Stomach (tissue), 9 donors: ENCODE measurements around the gene GYG1. TPM values are rescaled to one million over a fixed set of nuclear protein-coding genes. Genes with fewer than 3 reads are reported as not detected.

Experiments
- DNase-seq, 2 donors: peaks; one replicate each; pipeline versions ENCODE4 v3.0.0 to v3.0.0-alpha.2; 2013 to 2019
- H3K27ac ChIP-seq, 5 donors: fragments of 200-600 bp in 4 of 5; sonication (generic) in 4 of 5; one replicate each; pipeline ENCODE4 v1.5.1; 2013 to 2019; ENCODE audit warnings: mild to moderate bottlenecking in 1 of 5, moderate library complexity in 1 of 5
- H3K27me3 ChIP-seq, 3 donors: fragments of 200-600 bp; sonication (generic); one replicate each; pipeline ENCODE4 v1.5.1; 2017 to 2019; ENCODE audit warnings: mixed run types in 1 of 3
- H3K36me3 ChIP-seq, 4 donors: fragments of 200-600 bp; sonication (generic); 1 replicate in 3 of 4; 2 replicates in 1 of 4; pipeline ENCODE4 v1.5.1; 2016 to 2019
- H3K4me1 ChIP-seq, 4 donors: fragments of 200-600 bp; sonication (generic); one replicate each; pipeline ENCODE4 v1.5.1; 2016 to 2019
- H3K4me3 ChIP-seq, 4 donors: fragments of 200-600 bp; sonication (generic) in 3 of 4; one replicate each; pipeline ENCODE4 v1.5.1; 2016 to 2019; ENCODE audit warnings: mild to moderate bottlenecking in 1 of 4
- H3K9me3 ChIP-seq, 4 donors: fragments of 200-600 bp; sonication (generic); one replicate each; pipeline ENCODE4 v1.5.1; 2016 to 2019
- EP300 ChIP-seq: sonication (generic); formaldehyde crosslinking; IDR thresholded peaks from one replicate; pipeline ENCODE4 v1.6.1; 2017; ENCODE audit warnings: antibody characterized with exemption
- POLR2A ChIP-seq, 4 donors: fragments of 450-650 bp; IDR thresholded peaks; one replicate each; pipeline ENCODE4 v1.6.1; 2016; ENCODE audit warnings: antibody characterized with exemption in 4 of 4, control low read depth in 2 of 4, mild to moderate bottlenecking in 1 of 4, moderate library complexity in 1 of 4
- POLR2AphosphoS5 ChIP-seq, 3 donors: sonication (generic); formaldehyde crosslinking; IDR thresholded peaks; one replicate each; pipeline ENCODE4 v1.6.1; 2016; ENCODE audit warnings: antibody characterized with exemption in 3 of 3
- WGBS, 5 donors: extraction: QIAGEN DNeasy Blood & Tissue Kit in 3 of 5; methylation state at CpG; one replicate each; pipeline versions ENCODE4 v1.1.5 to v1.1.7; 2013 to 2018; 5-methylcytosine and 5-hydroxymethylcytosine counted together
- intact Hi-C: fragments of 100-400 bp; cut with DNase I; formaldehyde crosslinking; loops from one replicate; pipeline ENCODE4 v1.15.1; 2023; ENCODE audit warnings: low total_unique reads
- polyA plus RNA-seq, 3 donors: library from polyadenylated mRNA; stranded (reverse); fragments of 200-250 nt; gene quantifications; one replicate each; pipeline ENCODE4 v1.2.3, GENCODE V29; 2013
- total RNA-seq, 5 donors: library from RNA; depleted of rRNA; stranded (reverse); fragments of >200 nt; gene quantifications; one replicate each; pipeline versions ENCODE4 v1.1.0 to v1.2.3, GENCODE V29; 2014 to 2016
- TF ChIP-seq, protein P1 (sequence below), 7 experiments: fragments of 450-650 bp in 4 of 7; fragments of 200-600 bp in 3 of 7; sonication (generic) in 3 of 7; IDR thresholded peaks; one replicate each; pipeline ENCODE4 v1.5.1; 2016 to 2019; ENCODE audit warnings: antibody characterized with exemption in 7 of 7, control low read depth in 2 of 7, mild to moderate bottlenecking in 1 of 7
- donor health status: healthy with polysubstance abuse.
- donor health status: Bipolar disorder and iron deficiency.
- donor health status: healthy.

The GYG1 gene
- total and polyA plus RNA-seq, 8 donors, result 4.9 to 169 (median 38.1) TPM

GRCh38 chr3:149011676-149012075 lies 20.3 kb downstream of the GYG1 start:
- TF ChIP-seq EP300 (no peak), POLR2A (IDR thresholded peaks at IDR 0.05) (no peak), POLR2AphosphoS5 (IDR thresholded peaks at IDR 0.05) (no peak)
- TF ChIP-seq, protein P1, sequence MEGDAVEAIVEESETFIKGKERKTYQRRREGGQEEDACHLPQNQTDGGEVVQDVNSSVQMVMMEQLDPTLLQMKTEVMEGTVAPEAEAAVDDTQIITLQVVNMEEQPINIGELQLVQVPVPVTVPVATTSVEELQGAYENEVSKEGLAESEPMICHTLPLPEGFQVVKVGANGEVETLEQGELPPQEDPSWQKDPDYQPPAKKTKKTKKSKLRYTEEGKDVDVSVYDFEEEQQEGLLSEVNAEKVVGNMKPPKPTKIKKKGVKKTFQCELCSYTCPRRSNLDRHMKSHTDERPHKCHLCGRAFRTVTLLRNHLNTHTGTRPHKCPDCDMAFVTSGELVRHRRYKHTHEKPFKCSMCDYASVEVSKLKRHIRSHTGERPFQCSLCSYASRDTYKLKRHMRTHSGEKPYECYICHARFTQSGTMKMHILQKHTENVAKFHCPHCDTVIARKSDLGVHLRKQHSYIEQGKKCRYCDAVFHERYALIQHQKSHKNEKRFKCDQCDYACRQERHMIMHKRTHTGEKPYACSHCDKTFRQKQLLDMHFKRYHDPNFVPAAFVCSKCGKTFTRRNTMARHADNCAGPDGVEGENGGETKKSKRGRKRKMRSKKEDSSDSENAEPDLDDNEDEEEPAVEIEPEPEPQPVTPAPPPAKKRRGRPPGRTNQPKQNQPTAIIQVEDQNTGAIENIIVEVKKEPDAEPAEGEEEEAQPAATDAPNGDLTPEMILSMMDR (IDR thresholded peaks at IDR 0.05), result no peak
- no peak overlapping the region for H3K27ac ChIP-seq
- no peaks in the 10 kb centered on the region for H3K27me3 ChIP-seq
- 74 to 89% (median 78%) methylated on average over 5 of the region's 5 CpGs for WGBS, 5 donors
- no peak for DNase-seq
- no peaks in the 10 kb centered on the region for H3K9me3 ChIP-seq
- H3K36me3 ChIP-seq, result peaks cover 39 to 93% (median 86%) of the 10 kb centered on the region in 4 donors
- H3K4me1 ChIP-seq, result peaks cover 0 to 24% (median 8%) of the 10 kb centered on the region in 4 donors
- no peak overlapping the region for H3K4me3 ChIP-seq
- intact Hi-C loops, result no loop called here

DNA sequence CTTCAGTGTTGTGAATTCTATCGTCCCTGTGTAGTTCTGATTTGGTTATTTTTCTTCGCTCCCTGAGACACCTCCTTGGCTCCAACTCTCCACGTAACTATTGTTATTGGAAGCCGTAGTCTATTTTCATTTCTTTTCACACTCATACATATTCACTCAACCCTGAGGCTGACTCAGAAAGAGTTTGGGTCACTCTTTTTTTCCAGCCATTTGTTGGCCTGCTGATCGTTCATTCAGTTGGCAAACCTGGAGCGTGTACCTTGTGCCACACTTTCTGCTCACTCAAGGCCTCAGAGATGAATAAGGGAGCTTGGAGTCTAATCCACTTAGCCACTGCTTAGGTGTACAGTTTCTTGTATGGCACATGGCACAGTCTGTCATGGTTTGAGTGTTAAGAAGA lies 22.4 kb downstream of the GYG1 start:
- H3K36me3 ChIP-seq, result peaks cover 24 to 76% (median 66%) of the 10 kb centered on the region in 4 donors
- DNase-seq, result no peak
- no peak for TF ChIP-seq POLR2A (IDR thresholded peaks at IDR 0.05)
- TF ChIP-seq POLR2AphosphoS5 (IDR thresholded peaks at IDR 0.05), result no peak
- TF ChIP-seq, protein P1 (IDR thresholded peaks at IDR 0.05), result no peak
- TF ChIP-seq EP300, result no peak
- intact Hi-C loops, result no loop called here
- H3K27ac ChIP-seq, result no peak overlapping the region
- peaks cover 0 to 35% (median 16%) of the 10 kb centered on the region in 4 donors for H3K4me1 ChIP-seq
- no peaks in the 10 kb centered on the region for H3K27me3 ChIP-seq
- no peaks in the 10 kb centered on the region for H3K9me3 ChIP-seq
- 93 to 99% (median 98%) methylated on average over 6 of the region's 6 CpGs for WGBS, 5 donors
- H3K4me3 ChIP-seq, result no peak overlapping the region

- TF ChIP-seq EP300 (no peak), POLR2A (IDR thresholded peaks at IDR 0.05) (no peak), POLR2AphosphoS5 (IDR thresholded peaks at IDR 0.05) (no peak)
- TF ChIP-seq, protein P1 (IDR thresholded peaks at IDR 0.05), result no peak
- Histone ChIP-seq H3K9me3 (no peaks in the 10 kb centered on the region), H3K27me3 (no peaks in the 10 kb centered on the region), H3K4me1 (peaks cover 6 to 46% (median 21%) of the 10 kb centered on the region in 4 donors), H3K36me3 (peaks cover 11 to 76% (median 60%) of the 10 kb centered on the region in 4 donors), H3K4me3 (no peak overlapping the region), H3K27ac (peak overlapping the region in 1 of 5 donors; percentile 11)
- WGBS, 5 donors, result 72 to 92% (median 83%) methylated on average over 3 of the region's 3 CpGs
- no peak for DNase-seq
- intact Hi-C loops, result no loop called here
Measured at GRCh38 chr3:149015393-149015792, 24.1 kb downstream of the GYG1 start.

GRCh38 chr3:149016242-149016641 lies 24.9 kb downstream of the GYG1 start:
- peaks cover 6 to 44% (median 22%) of the 10 kb centered on the region in 4 donors for H3K4me1 ChIP-seq
- peak overlapping the region in 4 of 5 donors; percentile 1 to 59 (median 22) for H3K27ac ChIP-seq

More at GRCh38 chr3:149016242-149016641, 24.9 kb downstream of the GYG1 start:
- no peaks in the 10 kb centered on the region for H3K9me3 ChIP-seq
- 89 to 100% (median 98%) methylated on average over 1 to 2 of the region's 2 CpGs for WGBS, 5 donors
- TF ChIP-seq POLR2A (IDR thresholded peaks at IDR 0.05) (no peak), POLR2AphosphoS5 (IDR thresholded peaks at IDR 0.05) (no peak), EP300 (no peak)
- TF ChIP-seq, protein P1 (IDR thresholded peaks at IDR 0.05), result no peak
- no peaks in the 10 kb centered on the region for H3K27me3 ChIP-seq
- intact Hi-C loops, result no loop called here
- H3K36me3 ChIP-seq, result peaks cover 2 to 76% (median 58%) of the 10 kb centered on the region in 4 donors
- H3K4me3 ChIP-seq, result no peak overlapping the region
- DNase-seq, result no peak
